Ectodermal cell (in vitro differentiated cells): ENCODE data around the gene CFAP107.

Experiments used
- H3K27ac ChIP-seq: 2 replicates; pipeline ENCODE4 v1.7.0; 2013; ENCODE audit warnings: mild to moderate bottlenecking, low read depth, low read length; ENCODE audit not compliant: insufficient read depth, poor library complexity, severe bottlenecking
- H3K27me3 ChIP-seq: 2 replicates; pipeline ENCODE4 v1.7.0; 2013; ENCODE audit warnings: mild to moderate bottlenecking, low read length; ENCODE audit not compliant: insufficient read depth, control insufficient read depth, poor library complexity, severe bottlenecking
- H3K36me3 ChIP-seq: one replicate; pipeline ENCODE4 v1.7.0; 2013; ENCODE audit warnings: low read length; ENCODE audit not compliant: control insufficient read depth, insufficient read depth
- H3K4me1 ChIP-seq: one replicate; pipeline ENCODE4 v1.7.0; 2013; ENCODE audit warnings: low read length; ENCODE audit not compliant: control insufficient read depth, insufficient read depth
- H3K4me3 ChIP-seq: 2 replicates; pipeline ENCODE4 v1.7.0; 2013; ENCODE audit warnings: low read depth, low read length, control low read depth; ENCODE audit not compliant: insufficient read depth
- H3K9me3 ChIP-seq: 2 replicates; pipeline ENCODE4 v1.7.0; 2013; ENCODE audit warnings: mild to moderate bottlenecking, low read length, moderate library complexity; ENCODE audit not compliant: control insufficient read depth
- WGBS, 2 experiments: methylation state at CpG; one replicate each; pipeline ENCODE4 v1.1.7; 2013; ENCODE audit warnings: missing lambda C conversion rate in 2 of 2; 5-methylcytosine and 5-hydroxymethylcytosine counted together

The CFAP107 gene

DNA sequence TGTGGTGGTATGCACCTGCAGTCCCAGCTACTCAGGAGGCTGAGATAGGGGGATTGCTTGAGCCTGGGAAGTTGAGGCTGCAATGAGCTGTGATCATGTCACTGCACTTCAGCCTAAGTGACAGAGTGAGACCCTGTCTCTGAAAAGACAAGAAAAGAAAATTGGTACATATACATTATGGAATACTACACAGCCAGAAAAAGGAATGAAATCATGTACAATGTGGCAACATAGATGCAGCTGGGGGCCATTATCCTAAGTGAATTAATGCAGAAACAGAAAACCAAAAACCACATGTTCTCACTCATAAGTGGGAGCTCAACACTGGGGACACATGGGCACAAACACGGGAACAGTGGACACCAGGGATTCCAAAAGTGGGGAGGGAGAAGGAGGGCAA is 7.1 kb upstream of the CFAP107 start:
- 91 to 93% methylated on average over 1 of the region's 1 CpG for WGBS, 2 experiments
- no peaks in the 10 kb centered on the region for H3K9me3 ChIP-seq
- no peaks in the 10 kb centered on the region for H3K27me3 ChIP-seq

DNA sequence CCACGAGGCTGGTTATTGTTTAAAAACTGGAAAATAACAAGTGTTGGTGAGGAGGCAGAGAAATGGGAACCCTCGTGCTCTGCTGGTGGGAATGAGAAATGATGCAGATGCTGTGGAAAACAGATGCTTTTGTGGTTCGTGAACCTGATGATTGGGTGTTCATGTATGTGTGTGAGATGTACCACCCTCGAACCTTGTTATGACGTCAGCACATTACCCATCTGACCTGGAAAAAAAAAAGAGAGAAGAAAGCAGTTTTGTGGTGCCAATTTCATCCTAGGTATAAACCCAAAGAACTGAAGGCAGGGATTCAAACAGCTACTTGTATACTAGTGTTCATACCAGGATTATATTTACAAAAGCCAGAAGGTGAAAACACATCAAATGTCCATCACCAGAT is 6.4 kb upstream of the CFAP107 start:
- Histone ChIP-seq H3K9me3 (no peaks in the 10 kb centered on the region), H3K4me3 (no peak overlapping the region), H3K27ac (no peak overlapping the region), H3K27me3 (no peaks in the 10 kb centered on the region), H3K4me1 (no peaks in the 10 kb centered on the region), H3K36me3 (no peaks in the 10 kb centered on the region)
- WGBS, 2 experiments: 93 to 96% methylated on average over 5 of the region's 5 CpGs

More for the DNA sequence above, 7.1 kb upstream of the CFAP107 start:
- no peak overlapping the region for H3K27ac ChIP-seq
- H3K4me3 ChIP-seq: no peak overlapping the region
- H3K4me1 ChIP-seq: no peaks in the 10 kb centered on the region
- H3K36me3 ChIP-seq: no peaks in the 10 kb centered on the region

DNA sequence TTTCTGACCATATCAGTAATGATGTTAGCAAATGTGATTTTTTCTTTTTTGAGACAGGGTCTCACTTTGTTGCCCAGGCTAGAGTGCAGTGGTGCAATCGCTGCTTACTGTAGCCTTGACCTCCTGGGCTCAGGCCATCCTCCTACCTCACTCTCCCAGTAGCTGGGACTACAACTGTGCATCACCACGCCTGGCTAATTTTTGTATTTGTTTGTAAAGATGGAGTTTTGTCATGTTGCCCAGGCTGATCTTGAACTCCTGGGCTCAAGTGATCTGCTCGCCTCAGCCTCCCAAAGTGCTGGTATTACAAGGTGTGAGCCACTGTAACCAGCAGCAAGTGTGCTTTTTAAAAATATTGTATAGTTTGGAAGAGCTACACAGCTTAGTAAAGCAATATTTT is 4.1 kb upstream of the CFAP107 start:
- no peak overlapping the region for H3K27ac ChIP-seq
- 90 to 94% methylated on average over 3 of the region's 3 CpGs for WGBS, 2 experiments
- H3K27me3 ChIP-seq: no peaks in the 10 kb centered on the region
- no peaks in the 10 kb centered on the region for H3K4me1 ChIP-seq
- H3K9me3 ChIP-seq: no peaks in the 10 kb centered on the region
- no peak overlapping the region for H3K4me3 ChIP-seq
- no peaks in the 10 kb centered on the region for H3K36me3 ChIP-seq

DNA sequence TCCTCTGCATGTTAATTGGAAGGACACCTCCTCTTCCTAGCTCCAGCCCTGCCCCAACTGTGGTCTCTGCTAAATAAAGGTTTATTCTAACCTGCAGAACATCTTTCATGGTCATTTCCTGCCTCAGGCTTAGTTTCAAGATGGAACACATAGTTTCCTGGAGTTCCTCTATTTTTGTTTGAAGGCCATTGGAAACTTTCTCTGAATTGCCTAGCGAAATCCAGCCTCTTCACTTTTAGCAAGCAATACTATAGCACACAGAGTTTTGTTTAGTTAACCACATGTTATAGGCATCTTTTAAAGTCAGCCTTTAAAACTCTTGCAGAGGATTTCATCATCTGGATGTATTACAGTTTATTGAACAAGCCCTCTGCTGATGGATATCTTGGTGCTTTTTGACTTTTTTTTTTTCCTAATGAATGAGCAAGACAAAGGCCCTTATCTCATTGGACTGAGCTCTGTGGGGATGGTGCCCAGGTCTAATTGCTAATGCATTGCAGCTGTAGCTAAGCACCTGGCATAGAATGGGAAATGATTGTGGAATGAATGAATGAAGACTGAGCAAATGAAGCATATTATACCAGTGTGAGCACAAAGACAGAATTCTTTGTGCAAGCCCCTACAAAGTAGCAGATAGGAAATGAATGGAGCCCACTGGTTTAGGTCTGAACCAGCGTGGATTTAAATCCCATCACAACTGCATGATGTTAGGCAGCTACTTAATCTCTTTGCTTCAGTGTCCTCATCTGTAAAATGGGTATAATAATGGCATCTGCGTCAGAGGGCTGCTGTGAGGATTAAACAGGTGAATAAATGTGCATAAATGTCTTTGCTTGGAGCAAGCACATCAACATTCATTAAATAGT is 641 bp upstream of the CFAP107 start:
- Histone ChIP-seq H3K4me3 (no peak overlapping the region), H3K4me1 (no peaks in the 10 kb centered on the region), H3K27ac (no peak overlapping the region), H3K9me3 (peaks cover 8% of the 10 kb centered on the region), H3K36me3 (no peaks in the 10 kb centered on the region), H3K27me3 (no peaks in the 10 kb centered on the region)
- 94 to 95% methylated on average over 3 of the region's 3 CpGs for WGBS, 2 experiments

- Histone ChIP-seq H3K27me3 (no peaks in the 10 kb centered on the region), H3K36me3 (no peaks in the 10 kb centered on the region), H3K4me3 (no peak overlapping the region), H3K4me1 (no peaks in the 10 kb centered on the region), H3K27ac (no peak overlapping the region), H3K9me3 (peaks cover 8% of the 10 kb centered on the region)
Measured at GRCh38 chr1:12748778-12749355, 2.9 kb downstream of the CFAP107 start.

GRCh38 chr1:12754738-12755137 is 8.7 kb downstream of the CFAP107 start:
- Histone ChIP-seq H3K27me3 (no peaks in the 10 kb centered on the region), H3K9me3 (no peaks in the 10 kb centered on the region), H3K4me3 (no peak overlapping the region), H3K4me1 (no peaks in the 10 kb centered on the region), H3K27ac (no peak overlapping the region), H3K36me3 (no peaks in the 10 kb centered on the region)
- 92 to 97% methylated on average over 3 to 4 of the region's 4 CpGs for WGBS, 2 experiments

DNA sequence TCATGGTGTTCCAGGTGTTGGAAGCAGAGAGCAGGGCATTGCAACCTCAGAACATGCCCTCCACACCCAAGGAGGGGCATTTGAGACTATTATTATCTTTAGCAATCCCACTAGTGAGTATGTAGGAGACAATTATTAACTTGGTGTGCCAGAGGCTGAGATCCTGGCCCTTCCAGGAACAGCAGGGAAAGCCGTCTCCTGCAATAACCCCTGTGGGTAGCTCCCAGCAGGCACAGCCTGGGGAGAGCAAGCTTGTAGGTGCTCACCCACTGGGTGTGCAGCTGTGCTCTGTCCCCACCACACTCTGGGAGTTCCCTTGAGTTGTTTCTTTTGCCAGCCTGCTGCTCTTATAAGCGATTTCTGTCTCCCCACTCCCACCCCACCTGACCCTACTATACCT is 10.3 kb downstream of the CFAP107 start:
- H3K27ac ChIP-seq: no peak overlapping the region
- H3K36me3 ChIP-seq: no peaks in the 10 kb centered on the region
- WGBS, 2 experiments: 84 to 93% methylated on average over 1 to 2 of the region's 2 CpGs
- H3K9me3 ChIP-seq: no peaks in the 10 kb centered on the region
- H3K27me3 ChIP-seq: no peaks in the 10 kb centered on the region
- H3K4me3 ChIP-seq: no peak overlapping the region
- H3K4me1 ChIP-seq: no peaks in the 10 kb centered on the region

GRCh38 chr1:12756768-12757413 is 10.9 kb downstream of the CFAP107 start:
- H3K4me3 ChIP-seq: no peak overlapping the region
- H3K27ac ChIP-seq: no peak overlapping the region
- H3K9me3 ChIP-seq: no peaks in the 10 kb centered on the region
- no peaks in the 10 kb centered on the region for H3K4me1 ChIP-seq
- 88 to 90% methylated on average over 6 of the region's 6 CpGs for WGBS, 2 experiments
- no peaks in the 10 kb centered on the region for H3K27me3 ChIP-seq
- H3K36me3 ChIP-seq: no peaks in the 10 kb centered on the region

DNA sequence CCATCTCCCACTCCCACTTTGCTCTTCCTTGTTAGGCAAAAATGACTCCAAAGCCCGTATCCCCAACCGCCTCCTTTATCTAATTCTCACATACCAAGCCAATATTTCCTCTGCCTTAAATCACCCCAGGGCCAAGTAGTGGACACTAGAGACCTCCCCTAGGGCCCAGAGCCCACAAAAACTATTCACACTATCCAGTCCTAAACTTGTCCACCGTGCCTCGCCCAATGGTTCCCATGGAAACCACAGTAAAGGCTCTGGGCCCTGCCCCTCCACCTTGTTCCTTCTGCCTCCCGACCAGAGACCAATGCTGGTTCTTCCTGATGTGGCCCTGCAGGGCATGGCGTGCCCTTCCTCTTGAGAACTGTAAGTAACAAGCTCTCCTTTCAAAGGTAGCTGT is 11.8 kb downstream of the CFAP107 start:
- WGBS, 2 experiments: 89 to 90% methylated on average over 6 of the region's 6 CpGs
- H3K4me1 ChIP-seq: no peaks in the 10 kb centered on the region
- no peaks in the 10 kb centered on the region for H3K36me3 ChIP-seq
- H3K4me3 ChIP-seq: no peak overlapping the region
- H3K27me3 ChIP-seq: no peaks in the 10 kb centered on the region
- no peaks in the 10 kb centered on the region for H3K9me3 ChIP-seq
- H3K27ac ChIP-seq: no peak overlapping the region

DNA sequence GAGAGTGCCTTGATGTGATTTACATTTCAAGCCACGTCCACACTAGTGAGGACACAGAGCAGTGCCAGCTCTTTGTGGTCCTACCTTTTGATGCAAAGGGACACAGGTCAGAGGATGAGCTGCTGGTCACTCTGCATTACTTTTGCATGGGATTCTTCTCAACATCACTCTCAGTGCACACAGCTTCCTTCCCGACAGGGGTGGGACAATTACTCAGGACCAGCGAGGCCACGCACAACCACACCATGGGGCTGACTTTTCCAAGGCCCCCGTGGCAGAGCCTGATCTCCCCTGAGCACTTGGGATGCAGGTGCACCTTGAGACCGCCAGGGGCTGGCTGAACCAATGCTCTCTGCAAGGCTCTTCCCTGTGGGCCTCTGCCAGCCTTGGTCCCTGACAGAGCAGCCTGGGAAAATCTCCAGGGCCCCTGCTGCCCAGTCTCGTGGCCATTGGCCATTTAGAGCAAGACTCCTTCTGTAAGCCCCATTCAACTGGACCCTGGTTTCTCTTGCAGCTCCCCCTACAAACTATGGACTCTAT is 14.3 kb downstream of the CFAP107 start:
- Histone ChIP-seq H3K4me1 (no peaks in the 10 kb centered on the region), H3K27ac (no peak overlapping the region), H3K9me3 (no peaks in the 10 kb centered on the region), H3K36me3 (no peaks in the 10 kb centered on the region), H3K4me3 (no peak overlapping the region), H3K27me3 (no peaks in the 10 kb centered on the region)
- WGBS, 2 experiments: 79 to 82% methylated on average over 7 of the region's 7 CpGs
